Measurements from ENCODE around the gene CD59. TPM values are rescaled to one million over a fixed set of nuclear protein-coding genes. Genes with fewer than 3 reads are reported as not detected.
"Not testable (repeated sequence)": the region's sequence is repeated elsewhere in the genome, so short reads cannot be mapped to it uniquely, and the experiment has no call there.

Gene CD59
- total RNA-seq, 1 donor from 2014 or later: 319 TPM

DNA sequence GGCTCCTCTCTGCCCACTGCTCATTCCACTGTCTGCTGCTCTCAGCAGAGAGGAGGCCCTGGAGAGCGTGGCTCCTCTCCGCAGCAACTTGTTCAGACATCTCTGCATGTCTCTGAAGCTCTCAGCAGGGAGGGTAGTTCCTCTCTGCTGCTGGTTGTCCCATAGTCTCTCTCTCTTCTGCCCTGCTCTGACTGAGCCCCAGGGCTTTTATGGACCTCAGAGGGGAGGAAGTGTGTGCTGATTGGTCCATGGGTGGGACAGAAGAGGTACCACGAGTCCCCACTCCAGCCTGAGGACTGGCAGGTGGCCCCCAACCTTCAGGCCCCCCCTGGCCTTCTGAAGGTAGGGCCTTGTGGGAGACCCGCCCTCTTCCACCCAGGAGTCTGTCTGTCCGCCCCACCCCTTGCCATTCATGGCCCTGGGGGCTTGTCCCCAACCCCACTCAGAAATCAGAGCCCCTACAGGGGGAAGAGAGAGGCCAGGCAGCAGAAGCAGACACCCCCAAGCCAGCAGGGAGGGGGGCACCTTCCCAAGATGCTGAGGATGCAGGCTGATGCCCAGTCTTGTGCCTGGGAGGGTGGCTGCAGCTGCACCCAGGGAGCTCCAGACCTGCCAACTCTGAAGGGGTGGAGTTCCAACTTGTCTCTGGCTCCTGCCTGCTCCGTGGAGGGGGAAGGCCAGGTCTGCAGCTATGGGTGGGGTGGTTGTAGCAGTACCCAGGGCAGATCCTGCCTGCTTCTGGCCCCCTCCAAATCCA, 70.7 kb downstream of the CD59 start:
- ATAC-seq: peak; percentile 59

GRCh38 chr11:33664827-33665226, 71.4 kb downstream of the CD59 start:
- peak; percentile 63 for ATAC-seq

- no peak for ATAC-seq
Measured at GRCh38 chr11:33664166-33664565, 72.1 kb downstream of the CD59 start.

- ATAC-seq: no peak
Measured at GRCh38 chr11:33663121-33663520, 73.1 kb downstream of the CD59 start.

DNA sequence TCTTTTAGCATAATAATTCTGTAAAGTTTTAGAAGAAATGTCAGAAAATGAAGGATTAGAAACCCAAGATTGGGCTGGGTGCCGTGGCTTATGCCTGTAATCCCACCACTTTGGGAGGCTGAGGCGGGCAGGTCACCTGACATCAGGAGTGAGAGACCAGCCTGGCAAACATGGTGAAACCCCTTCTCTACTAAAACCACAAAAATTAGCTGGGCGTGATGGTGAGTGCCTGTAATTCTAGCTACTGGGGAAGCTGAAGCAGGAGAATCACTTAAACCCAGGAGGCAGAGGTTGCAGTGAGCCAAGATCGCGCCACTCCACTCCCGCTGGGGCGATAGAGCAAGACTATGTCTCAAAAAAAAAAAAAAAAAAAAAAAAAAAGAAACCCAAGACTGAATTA, 74.7 kb downstream of the CD59 start:
- ATAC-seq: not testable (repeated sequence)

- no peak for ATAC-seq
Measured at GRCh38 chr11:33660962-33661361, 75.3 kb downstream of the CD59 start.

GRCh38 chr11:33659370-33660139, 76.7 kb downstream of the CD59 start:
- ATAC-seq: no peak

DNA sequence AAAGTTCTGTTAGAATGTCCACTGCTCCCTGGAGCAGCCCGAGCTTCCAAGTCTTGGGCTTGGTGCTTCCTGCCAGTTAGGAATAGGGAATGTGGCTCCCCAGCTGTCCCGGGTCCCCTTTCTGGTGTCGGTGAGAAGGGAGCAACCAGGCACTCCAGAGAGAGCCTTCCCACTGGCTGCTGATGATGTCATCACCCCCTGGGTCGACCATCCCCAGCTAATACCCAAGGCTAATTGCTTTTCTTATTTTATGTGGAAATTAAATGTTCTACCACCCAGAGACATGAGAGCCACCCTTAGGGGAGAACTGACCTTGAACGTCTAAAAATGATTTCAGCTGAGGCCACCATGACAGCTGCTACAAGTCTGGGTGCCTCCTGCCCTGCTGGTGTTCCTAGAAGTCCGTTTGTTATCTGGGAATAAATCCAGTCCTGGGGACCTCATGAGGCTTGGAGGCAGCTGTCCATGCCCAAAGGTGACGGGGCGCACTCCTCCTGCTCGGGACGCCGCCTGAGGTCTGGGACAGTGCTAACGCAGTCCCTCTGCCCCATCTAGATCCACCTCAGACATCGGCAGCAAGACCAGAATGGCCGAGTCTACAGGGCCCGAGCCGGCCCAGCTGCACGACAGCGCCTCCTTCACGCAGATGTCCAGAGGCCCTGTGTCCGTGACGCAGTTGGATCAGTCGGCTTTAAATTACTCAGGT, 77.9 kb downstream of the CD59 start:
- no peak for ATAC-seq

GRCh38 chr11:33657757-33658156, 78.5 kb downstream of the CD59 start:
- ATAC-seq: no peak

GRCh38 chr11:33656768-33657167, 79.5 kb downstream of the CD59 start:
- ATAC-seq: no peak

- peak; percentile 88 for ATAC-seq
Measured at GRCh38 chr11:33655842-33656600, 80.2 kb downstream of the CD59 start.

DNA sequence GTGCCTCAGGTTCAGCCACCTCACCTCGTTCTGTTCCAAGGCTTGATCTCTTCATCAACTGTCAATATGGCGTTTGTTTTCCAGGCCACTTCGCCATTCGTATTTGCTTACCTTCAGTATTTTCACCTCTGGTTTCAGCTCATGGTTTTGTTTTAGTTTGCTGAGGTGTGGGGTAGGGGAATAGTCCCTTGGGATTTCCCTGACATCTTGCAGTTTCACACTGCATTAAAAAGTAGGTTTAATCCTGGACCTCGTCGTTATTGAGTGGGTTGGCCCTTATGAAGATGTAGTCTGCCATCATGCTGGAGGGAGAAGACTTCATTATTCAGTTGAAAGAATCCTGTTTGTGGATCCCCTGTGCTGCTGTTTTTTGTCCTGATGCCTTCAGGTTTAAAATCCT, 81.6 kb downstream of the CD59 start:
- no peak for ATAC-seq

Other genes starting within 250 kb of the CD59 start
- 1.1 TPM for gene C11orf91, start 35.6 kb downstream of the CD59 start, total RNA-seq
- gene FBXO3, start 38.1 kb upstream of the CD59 start, total RNA-seq: 23.8 TPM
- 11.7 TPM for gene LMO2, start 155.7 kb upstream of the CD59 start, total RNA-seq

Measured in esophagus mucosa (tissue), 1 donor.